ENCODE results near the gene DOCK4.

The DOCK4 gene

GRCh38 chr7:112168915-112169314, 37.3 kb downstream of the DOCK4 start:
- no peaks in the 10 kb centered on the region for H3K79me2 ChIP-seq (ENCODE audit: control insufficient read depth, insufficient read depth, low read length, poor library complexity)
- no peak overlapping the region for H3K23ac ChIP-seq (ENCODE audit: low read length)
- H2AFZ ChIP-seq (ENCODE audit: insufficient read depth, low read length, poor library complexity): no peak overlapping the region
- no peaks in the 10 kb centered on the region for H3K4me1 ChIP-seq (ENCODE audit: control insufficient read depth in 1 of 2, insufficient read depth in 2 of 2, low read length in 2 of 2)
- H3K79me1 ChIP-seq (ENCODE audit: low read length): peaks cover 2% of the 10 kb centered on the region
- no peak for DNase-seq
- H3K18ac ChIP-seq (ENCODE audit: low read length): no peak overlapping the region
- H3K9me3 ChIP-seq (ENCODE audit: insufficient read depth, low read depth, low read length): no peaks in the 10 kb centered on the region
- H4K91ac ChIP-seq (ENCODE audit: low read depth, low read length): no peak overlapping the region
- no peak overlapping the region for H3K4me3 ChIP-seq (ENCODE audit: low read depth, low read length)
- no CpG with 5 or more reads among the region's 2 CpGs for WGBS (ENCODE audit: extremely low coverage, insufficient coverage, insufficient read length)
- no peak overlapping the region for H3K4ac ChIP-seq (ENCODE audit: low read depth, low read length)
- H3K27me3 ChIP-seq (ENCODE audit: insufficient read depth, low read length): no peaks in the 10 kb centered on the region
- no peak overlapping the region for H3K27ac ChIP-seq (ENCODE audit: low read depth, low read length)
- H3K36me3 ChIP-seq (ENCODE audit: control insufficient read depth in 1 of 2, insufficient read depth in 2 of 2, low read length in 2 of 2): peaks cover 0 to 1% of the 10 kb centered on the region in 2 experiments
- no peak overlapping the region for H4K12ac ChIP-seq (ENCODE audit: low read depth, low read length)
- H3K14ac ChIP-seq (ENCODE audit: low read length): no peak overlapping the region
- H2AK5ac ChIP-seq (ENCODE audit: low read length): no peak overlapping the region
- H2BK120ac ChIP-seq (ENCODE audit: insufficient read depth, low read length, poor library complexity): no peak overlapping the region
- H3K4me2 ChIP-seq (ENCODE audit: low read length): no peak overlapping the region
- no peak overlapping the region for H3K9ac ChIP-seq (ENCODE audit: low read length)
- H2BK5ac ChIP-seq (ENCODE audit: low read depth, low read length, poor library complexity): no peak overlapping the region
- no peak overlapping the region for H2BK12ac ChIP-seq (ENCODE audit: low read length)
- H4K8ac ChIP-seq (ENCODE audit: low read depth, low read length): no peak overlapping the region

DNA sequence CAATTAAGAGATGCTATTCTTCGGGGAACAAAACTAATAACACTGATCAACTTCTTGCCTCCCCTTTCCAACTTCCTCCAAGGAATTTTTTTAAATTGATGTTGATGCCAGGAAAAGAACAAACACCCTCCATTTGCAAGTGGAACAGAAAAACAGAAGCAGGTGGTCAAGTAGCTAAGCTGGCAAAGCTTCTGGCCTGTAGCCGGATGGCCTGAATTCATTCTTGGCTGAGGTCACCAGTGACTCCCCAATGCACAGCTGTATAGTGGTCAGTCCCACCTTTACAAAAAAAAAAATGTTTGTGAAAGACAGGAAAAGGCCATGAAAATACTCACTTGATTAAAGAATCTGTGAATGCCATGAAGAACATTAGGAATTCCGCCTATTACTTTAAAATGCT, 39.1 kb downstream of the DOCK4 start:
- peaks cover 7% of the 10 kb centered on the region for H3K79me1 ChIP-seq (ENCODE audit: low read length)
- no peaks in the 10 kb centered on the region for H3K9me3 ChIP-seq (ENCODE audit: insufficient read depth, low read depth, low read length)
- no peak overlapping the region for H2AFZ ChIP-seq (ENCODE audit: insufficient read depth, low read length, poor library complexity)
- no peak overlapping the region for H2AK5ac ChIP-seq (ENCODE audit: low read length)
- WGBS (ENCODE audit: extremely low coverage, insufficient coverage, insufficient read length): no CpG with 5 or more reads among the region's 3 CpGs
- H3K4ac ChIP-seq (ENCODE audit: low read depth, low read length): peak overlapping the region; percentile 46
- H3K4me1 ChIP-seq (ENCODE audit: control insufficient read depth in 1 of 2, insufficient read depth in 2 of 2, low read length in 2 of 2): peaks cover 4 to 5% of the 10 kb centered on the region in 2 experiments
- H3K4me2 ChIP-seq (ENCODE audit: low read length): no peak overlapping the region
- no peak overlapping the region for H3K18ac ChIP-seq (ENCODE audit: low read length)
- H3K27me3 ChIP-seq (ENCODE audit: insufficient read depth, low read length): no peaks in the 10 kb centered on the region
- no peak for DNase-seq
- H3K14ac ChIP-seq (ENCODE audit: low read length): no peak overlapping the region
- no peak overlapping the region for H3K27ac ChIP-seq (ENCODE audit: low read depth, low read length)
- peaks cover 0 to 1% of the 10 kb centered on the region in 2 experiments for H3K36me3 ChIP-seq (ENCODE audit: control insufficient read depth in 1 of 2, insufficient read depth in 2 of 2, low read length in 2 of 2)
- no peak overlapping the region for H4K91ac ChIP-seq (ENCODE audit: low read depth, low read length)
- H2BK120ac ChIP-seq (ENCODE audit: insufficient read depth, low read length, poor library complexity): no peak overlapping the region
- H4K8ac ChIP-seq (ENCODE audit: low read depth, low read length): no peak overlapping the region
- no peak overlapping the region for H3K9ac ChIP-seq (ENCODE audit: low read length)
- no peak overlapping the region for H3K4me3 ChIP-seq (ENCODE audit: low read depth, low read length)
- H2BK12ac ChIP-seq (ENCODE audit: low read length): no peak overlapping the region
- no peak overlapping the region for H3K23ac ChIP-seq (ENCODE audit: low read length)
- no peak overlapping the region for H4K12ac ChIP-seq (ENCODE audit: low read depth, low read length)
- H2BK5ac ChIP-seq (ENCODE audit: low read depth, low read length, poor library complexity): no peak overlapping the region
- H3K79me2 ChIP-seq (ENCODE audit: control insufficient read depth, insufficient read depth, low read length, poor library complexity): peaks cover 2% of the 10 kb centered on the region

GRCh38 chr7:112162784-112163506, 43.3 kb downstream of the DOCK4 start:
- H3K4me3 ChIP-seq (ENCODE audit: low read depth, low read length): no peak overlapping the region
- H3K4ac ChIP-seq (ENCODE audit: low read depth, low read length): peak overlapping the region; percentile 64
- no peak overlapping the region for H3K9ac ChIP-seq (ENCODE audit: low read length)
- peak overlapping the region; percentile 42 for H2BK12ac ChIP-seq (ENCODE audit: low read length)
- H3K79me2 ChIP-seq (ENCODE audit: control insufficient read depth, insufficient read depth, low read length, poor library complexity): peaks cover 2% of the 10 kb centered on the region
- no peak overlapping the region for H3K18ac ChIP-seq (ENCODE audit: low read length)
- H3K27ac ChIP-seq (ENCODE audit: low read depth, low read length): peak overlapping the region; percentile 85
- H2BK5ac ChIP-seq (ENCODE audit: low read depth, low read length, poor library complexity): peak overlapping the region; percentile 59
- no peaks in the 10 kb centered on the region for H3K9me3 ChIP-seq (ENCODE audit: insufficient read depth, low read depth, low read length)
- H3K36me3 ChIP-seq (ENCODE audit: control insufficient read depth in 1 of 2, insufficient read depth in 2 of 2, low read length in 2 of 2): no peaks in the 10 kb centered on the region
- H4K8ac ChIP-seq (ENCODE audit: low read depth, low read length): peak overlapping the region; percentile 51
- no peaks in the 10 kb centered on the region for H3K27me3 ChIP-seq (ENCODE audit: insufficient read depth, low read length)
- H3K4me2 ChIP-seq (ENCODE audit: low read length): no peak overlapping the region
- peak overlapping the region; percentile 52 for H2BK120ac ChIP-seq (ENCODE audit: insufficient read depth, low read length, poor library complexity)
- H3K4me1 ChIP-seq (ENCODE audit: control insufficient read depth in 1 of 2, insufficient read depth in 2 of 2, low read length in 2 of 2): peaks cover 5 to 7% of the 10 kb centered on the region in 2 experiments
- peak overlapping the region; percentile 45 for H4K91ac ChIP-seq (ENCODE audit: low read depth, low read length)
- no peak overlapping the region for H3K14ac ChIP-seq (ENCODE audit: low read length)
- no peak overlapping the region for H2AFZ ChIP-seq (ENCODE audit: insufficient read depth, low read length, poor library complexity)
- H3K23ac ChIP-seq (ENCODE audit: low read length): no peak overlapping the region
- no peak overlapping the region for H4K12ac ChIP-seq (ENCODE audit: low read depth, low read length)
- H2AK5ac ChIP-seq (ENCODE audit: low read length): peak overlapping the region; percentile 94
- H3K79me1 ChIP-seq (ENCODE audit: low read length): peaks cover 11% of the 10 kb centered on the region
- WGBS (ENCODE audit: extremely low coverage, insufficient coverage, insufficient read length): no CpG with 5 or more reads among the region's 6 CpGs
- DNase-seq: no peak

- H3K9me3 ChIP-seq (ENCODE audit: insufficient read depth, low read depth, low read length): no peaks in the 10 kb centered on the region
- H3K4me3 ChIP-seq (ENCODE audit: low read depth, low read length): no peak overlapping the region
- no peaks in the 10 kb centered on the region for H3K27me3 ChIP-seq (ENCODE audit: insufficient read depth, low read length)
- DNase-seq: no peak
- no peak overlapping the region for H3K18ac ChIP-seq (ENCODE audit: low read length)
- H3K23ac ChIP-seq (ENCODE audit: low read length): no peak overlapping the region
- no peak overlapping the region for H2AFZ ChIP-seq (ENCODE audit: insufficient read depth, low read length, poor library complexity)
- H3K4me1 ChIP-seq (ENCODE audit: control insufficient read depth in 1 of 2, insufficient read depth in 2 of 2, low read length in 2 of 2): peaks cover 5 to 7% of the 10 kb centered on the region in 2 experiments
- no peak overlapping the region for H3K14ac ChIP-seq (ENCODE audit: low read length)
- no peak overlapping the region for H2AK5ac ChIP-seq (ENCODE audit: low read length)
- H4K8ac ChIP-seq (ENCODE audit: low read depth, low read length): no peak overlapping the region
- H3K9ac ChIP-seq (ENCODE audit: low read length): no peak overlapping the region
- H2BK5ac ChIP-seq (ENCODE audit: low read depth, low read length, poor library complexity): no peak overlapping the region
- peaks cover 11% of the 10 kb centered on the region for H3K79me1 ChIP-seq (ENCODE audit: low read length)
- peak overlapping the region; percentile 76 for H3K27ac ChIP-seq (ENCODE audit: low read depth, low read length)
- no peak overlapping the region for H4K91ac ChIP-seq (ENCODE audit: low read depth, low read length)
- H3K79me2 ChIP-seq (ENCODE audit: control insufficient read depth, insufficient read depth, low read length, poor library complexity): peaks cover 2% of the 10 kb centered on the region
- no peak overlapping the region for H4K12ac ChIP-seq (ENCODE audit: low read depth, low read length)
- H3K36me3 ChIP-seq (ENCODE audit: control insufficient read depth in 1 of 2, insufficient read depth in 2 of 2, low read length in 2 of 2): no peaks in the 10 kb centered on the region
- peak overlapping the region; percentile 33 for H3K4me2 ChIP-seq (ENCODE audit: low read length)
- H2BK12ac ChIP-seq (ENCODE audit: low read length): no peak overlapping the region
- H3K4ac ChIP-seq (ENCODE audit: low read depth, low read length): no peak overlapping the region
- no CpG with 5 or more reads among the region's 2 CpGs for WGBS (ENCODE audit: extremely low coverage, insufficient coverage, insufficient read length)
- no peak overlapping the region for H2BK120ac ChIP-seq (ENCODE audit: insufficient read depth, low read length, poor library complexity)
These were observed 43.9 kb downstream of the DOCK4 start for GRCh38 chr7:112162142-112162766.

Data from trophoblast cell (in vitro differentiated cells and primary cell).